ENCODE data around the gene ZFP3. TPM values are rescaled to one million over a fixed set of nuclear protein-coding genes. Genes with fewer than 3 reads are reported as not detected.
"Not testable (repeated sequence)": the region's sequence is repeated elsewhere in the genome, so short reads cannot be mapped to it uniquely, and the experiment has no call there.

The ZFP3 gene
- total and polyA plus RNA-seq, 2 donors (not counting 3 experiments of a cell fraction or from before 2014, with no cell fraction given), result 1.7 TPM

- dilution Hi-C loops (cut with MboI; ENCODE audit: extremely low pct_ligation_motif_present, low sequenced_read_pairs) (no loop called here), intact Hi-C loops (cut with micrococcal nuclease) (no loop called here)
- DNase-seq (ENCODE audit: low read depth, low spot score) (no peak), FAIRE-seq (no peak)
- Histone ChIP-seq H3K4me1 (ENCODE audit: control insufficient read depth, extremely low read depth, insufficient read depth, low read length) (no peaks in the 10 kb centered on the region), H3K79me2 (ENCODE audit: control insufficient read depth, insufficient read depth, low read length) (no peaks in the 10 kb centered on the region), H3K36me3 (ENCODE audit: control insufficient read depth in 2 of 2, extremely low read depth in 1 of 2, insufficient read depth in 2 of 2, low read length in 2 of 2) (no peaks in the 10 kb centered on the region), H4K20me1 (replicated peaks; ENCODE audit: control insufficient read depth, extremely low read depth, insufficient read depth, low read length) (no peaks in the 10 kb centered on the region), H2AFZ (ENCODE audit: low read depth, low read length) (no peak overlapping the region), H3K9me1 (replicated peaks; ENCODE audit: control insufficient read depth, extremely low read depth, insufficient read depth, low read length) (no peaks in the 10 kb centered on the region), H3K9ac (replicated peaks; ENCODE audit: extremely low read depth, insufficient read depth, low read length) (no peak overlapping the region), H3K27me3 (ENCODE audit: control insufficient read depth in 2 of 2, insufficient read depth in 2 of 2, low read length in 2 of 2) (no peaks in the 10 kb centered on the region), H3K27ac (ENCODE audit: insufficient read depth, low read depth, low read length) (no peak overlapping the region), H3K9me3 (replicated peaks; ENCODE audit: control insufficient read depth, insufficient read depth, low read length) (no peaks in the 10 kb centered on the region), H3K4me3 (replicated peaks in 1 of 3; ENCODE audit: insufficient read depth in 1 of 3, low read depth in 1 of 3, low read length in 3 of 3) (no peak overlapping the region), H3K4me2 (ENCODE audit: insufficient read depth, low read length) (no peak overlapping the region)
- ChIA-PET POLR2A (no interaction called here), CTCF (no interaction called here)
- TF ChIP-seq CTCF (IDR thresholded peaks at IDR 0.05; ENCODE audit: extremely low read depth in 1 of 2, insufficient read depth in 1 of 2, low read depth in 1 of 2, low read length in 2 of 2), result no peak
- TF ChIP-seq POLR2AphosphoS5 (IDR thresholded peaks at IDR 0.05; ENCODE audit: insufficient read depth, low read depth, low read length), result no peak
- TF ChIP-seq EZH2 (IDR thresholded peaks at IDR 0.05; ENCODE audit: borderline replicate concordance, low read depth, low read length, severe bottlenecking), result no peak
- TF ChIP-seq MAX (IDR thresholded peaks at IDR 0.05; ENCODE audit: insufficient read depth, insufficient read length), result no peak
- TF ChIP-seq GATA2 (IDR thresholded peaks at IDR 0.05; ENCODE audit: insufficient read depth, insufficient read length, low read depth, low read length), result no peak
- TF ChIP-seq FOS (IDR thresholded peaks at IDR 0.05; ENCODE audit: borderline replicate concordance, insufficient read depth, low read length), result no peak
- TF ChIP-seq MYC (IDR thresholded peaks at IDR 0.05; ENCODE audit: low read depth, low read length), result no peak
- BruUV-seq (replicated peaks), result no TSS peak
These were observed 53.0 kb downstream of the ZFP3 start for GRCh38 chr17:5131146-5131715.

- BruUV-seq (replicated peaks); H3K9me3 ChIP-seq (replicated peaks; ENCODE audit: control insufficient read depth, insufficient read depth, low read length); H2AFZ ChIP-seq (ENCODE audit: low read depth, low read length); H3K27me3 ChIP-seq (ENCODE audit: control insufficient read depth in 2 of 2, insufficient read depth in 2 of 2, low read length in 2 of 2); H3K4me1 ChIP-seq (ENCODE audit: control insufficient read depth, extremely low read depth, insufficient read depth, low read length); DNase-seq (ENCODE audit: low read depth, low spot score); H4K20me1 ChIP-seq (replicated peaks; ENCODE audit: control insufficient read depth, extremely low read depth, insufficient read depth, low read length); CTCF ChIA-PET; H3K36me3 ChIP-seq (ENCODE audit: control insufficient read depth in 2 of 2, extremely low read depth in 1 of 2, insufficient read depth in 2 of 2, low read length in 2 of 2); H3K27ac ChIP-seq (ENCODE audit: insufficient read depth, low read depth, low read length); H3K4me3 ChIP-seq (replicated peaks in 1 of 3; ENCODE audit: insufficient read depth in 1 of 3, low read depth in 1 of 3, low read length in 3 of 3); H3K79me2 ChIP-seq (ENCODE audit: control insufficient read depth, insufficient read depth, low read length); dilution Hi-C loops (cut with MboI; ENCODE audit: extremely low pct_ligation_motif_present, low sequenced_read_pairs); POLR2A ChIA-PET; H3K9me1 ChIP-seq (replicated peaks; ENCODE audit: control insufficient read depth, extremely low read depth, insufficient read depth, low read length); H3K4me2 ChIP-seq (ENCODE audit: insufficient read depth, low read length); FAIRE-seq; intact Hi-C loops (cut with micrococcal nuclease); H3K9ac ChIP-seq (replicated peaks; ENCODE audit: extremely low read depth, insufficient read depth, low read length): not testable (repeated sequence)
These were observed 53.7 kb downstream of the ZFP3 start for GRCh38 chr17:5131799-5132502.
